Heart left ventricle (tissue), 13 donors: ENCODE measurements around the gene UGT1A5.

Source experiments
- POLR2A ChIP-seq, 2 donors: fragments of 450-650 bp; IDR thresholded peaks; one replicate each; pipeline ENCODE4 v1.6.1; 2017; ENCODE audit warnings: antibody characterized with exemption in 2 of 2, mild to moderate bottlenecking in 2 of 2, moderate library complexity in 2 of 2
- TF ChIP-seq, protein P1 (sequence below), 12 donors: fragments of 200-600 bp; sonication (generic) in 4 of 12; IDR thresholded peaks; one replicate each; pipeline versions ENCODE4 v1.5.0 to v1.8.0; 2018 to 2022; ENCODE audit warnings: antibody characterized with exemption in 12 of 12, mild to moderate bottlenecking in 5 of 12
- donor health status: ischemic (EF 13 %, LVEDD 7.1; RV severe dilation, severe dysfunction).
- donor health status: DM: no; HTN: yes; CAD: no.
- donor health status: DM: no; HTN: no; CAD: no.
- donor health status: ischemic (EF 25% LVEDD 6.9; RV normal size, moderate dysfunction).
- donor health status: ischemic (EF 25% LVEDD 5.7; RV mildly dilated, moderate dysfunction).
- donor health status: ischemic (EF 35%, LVEDD 5.7; RV mildly dilated, moderate dysfunction).
- donor health status: nonischemic (EF 11% LVEDD 7.7; RV severe dilation, severe dysfunction).
- donor health status: DM: yes; HTN: yes; CAD: no.
- donor health status: PGD.
- donor health status: ischemic (EF 29% LVEDD 5.4; RV normal size, mild dysfunction).
- donor health status: nonischemic (EF 23%, LVEDD 6.1; RV moderate dilation, normal function).

- TF ChIP-seq, protein P1, sequence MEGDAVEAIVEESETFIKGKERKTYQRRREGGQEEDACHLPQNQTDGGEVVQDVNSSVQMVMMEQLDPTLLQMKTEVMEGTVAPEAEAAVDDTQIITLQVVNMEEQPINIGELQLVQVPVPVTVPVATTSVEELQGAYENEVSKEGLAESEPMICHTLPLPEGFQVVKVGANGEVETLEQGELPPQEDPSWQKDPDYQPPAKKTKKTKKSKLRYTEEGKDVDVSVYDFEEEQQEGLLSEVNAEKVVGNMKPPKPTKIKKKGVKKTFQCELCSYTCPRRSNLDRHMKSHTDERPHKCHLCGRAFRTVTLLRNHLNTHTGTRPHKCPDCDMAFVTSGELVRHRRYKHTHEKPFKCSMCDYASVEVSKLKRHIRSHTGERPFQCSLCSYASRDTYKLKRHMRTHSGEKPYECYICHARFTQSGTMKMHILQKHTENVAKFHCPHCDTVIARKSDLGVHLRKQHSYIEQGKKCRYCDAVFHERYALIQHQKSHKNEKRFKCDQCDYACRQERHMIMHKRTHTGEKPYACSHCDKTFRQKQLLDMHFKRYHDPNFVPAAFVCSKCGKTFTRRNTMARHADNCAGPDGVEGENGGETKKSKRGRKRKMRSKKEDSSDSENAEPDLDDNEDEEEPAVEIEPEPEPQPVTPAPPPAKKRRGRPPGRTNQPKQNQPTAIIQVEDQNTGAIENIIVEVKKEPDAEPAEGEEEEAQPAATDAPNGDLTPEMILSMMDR (IDR thresholded peaks at IDR 0.05), result no peak
- no peak for TF ChIP-seq POLR2A (IDR thresholded peaks at IDR 0.05)
These were observed 23.7 kb upstream of the UGT1A5 start for GRCh38 chr2:233689031-233689430.
